Measurements from ENCODE around the gene ELL. TPM values are rescaled to one million over a fixed set of nuclear protein-coding genes. Genes with fewer than 3 reads are reported as not detected.
A peak's percentile ranks its signal among the peaks of the same experiment; 100 is the strongest.

ELL gene
- total and polyA plus RNA-seq, 9 of the 15 experiments (the other 6 are each of a cell fraction or from before 2014, with no cell fraction given): 0.24 to 22.5 (median 4.1) TPM

- TF ChIP-seq AFF4 (CRISPR knock-in tag; IDR thresholded peaks at IDR 0.05) (no peak), MYC (IDR thresholded peaks at IDR 0.05; ENCODE audit: low read depth, low read length) (peak; percentile 76), MYC (CRISPR knock-in tag; IDR thresholded peaks at IDR 0.05; ENCODE audit: borderline replicate concordance, low read depth) (peak; percentile 35; the same call in 1 of the 2 replicates), BRF1 (IDR thresholded peaks at IDR 0.05; ENCODE audit: borderline replicate concordance, extremely low read depth, insufficient read length) (no peak), CREM (IDR thresholded peaks at IDR 0.05; ENCODE audit: low read depth) (peak; percentile 61; the same call in 1 of the 2 replicates), E2F8 (IDR thresholded peaks at IDR 0.05; ENCODE audit: low read depth, partially characterized antibody) (no peak), CREB1 (IDR thresholded peaks at IDR 0.05) (no peak), CREB1 (CRISPR knock-in tag; IDR thresholded peaks at IDR 0.05) (no peak), BCLAF1 (IDR thresholded peaks at IDR 0.05; ENCODE audit: borderline replicate concordance in 1 of 2, control insufficient read depth in 1 of 2, low read depth in 2 of 2, low read length in 1 of 2) (0 out of 4 replicates have a peak, but pooled peaks of 1 of the 2 experiments have one; percentile 45), TCF7 (IDR thresholded peaks at IDR 0.05; ENCODE audit: borderline replicate concordance) (0 out of 2 replicates have a peak, but pooled peaks have one; percentile 67), HDGF (IDR thresholded peaks at IDR 0.05) (no peak), RCOR1 (IDR thresholded peaks at IDR 0.05; ENCODE audit: borderline replicate concordance in 1 of 2, low read depth in 2 of 2, low read length in 2 of 2) (peak in 1 of 2 experiments; percentile 71; a peak in 3 of 4 replicates), ZFX (CRISPR knock-in tag; IDR thresholded peaks at IDR 0.05) (peak; percentile 77), MEF2A (IDR thresholded peaks at IDR 0.05; ENCODE audit: control insufficient read depth, low read depth, low read length) (no peak), PHF21A (IDR thresholded peaks at IDR 0.05; ENCODE audit: borderline replicate concordance, low read depth) (peak; percentile 77; the same call in 1 of the 2 replicates), ZNF124 (CRISPR knock-in tag; IDR thresholded peaks at IDR 0.05) (no peak), GTF2E2 (tag; IDR thresholded peaks at IDR 0.05) (peak; percentile 42; the same call in 1 of the 2 replicates), POLR2B (IDR thresholded peaks at IDR 0.05; ENCODE audit: low read depth, partially characterized antibody) (peak; percentile 34)
Observed at GRCh38 chr19:18438331-18439024, 83.4 kb downstream of the ELL start (continued).
